DMS153 treated with DMSO at 0.1 percent for 48 hours (cell line): ENCODE measurements around the gene ZNF717.
"Not testable (repeated sequence)": the region's sequence is repeated elsewhere in the genome, so short reads cannot be mapped to it uniquely, and the experiment has no call there.

Experiments used
- DNase-seq: peaks from one replicate; lab custom pipeline; 2025; ENCODE audit not compliant: unreplicated experiment; lab: John Stamatoyannopoulos, UW

Gene ZNF717

DNA sequence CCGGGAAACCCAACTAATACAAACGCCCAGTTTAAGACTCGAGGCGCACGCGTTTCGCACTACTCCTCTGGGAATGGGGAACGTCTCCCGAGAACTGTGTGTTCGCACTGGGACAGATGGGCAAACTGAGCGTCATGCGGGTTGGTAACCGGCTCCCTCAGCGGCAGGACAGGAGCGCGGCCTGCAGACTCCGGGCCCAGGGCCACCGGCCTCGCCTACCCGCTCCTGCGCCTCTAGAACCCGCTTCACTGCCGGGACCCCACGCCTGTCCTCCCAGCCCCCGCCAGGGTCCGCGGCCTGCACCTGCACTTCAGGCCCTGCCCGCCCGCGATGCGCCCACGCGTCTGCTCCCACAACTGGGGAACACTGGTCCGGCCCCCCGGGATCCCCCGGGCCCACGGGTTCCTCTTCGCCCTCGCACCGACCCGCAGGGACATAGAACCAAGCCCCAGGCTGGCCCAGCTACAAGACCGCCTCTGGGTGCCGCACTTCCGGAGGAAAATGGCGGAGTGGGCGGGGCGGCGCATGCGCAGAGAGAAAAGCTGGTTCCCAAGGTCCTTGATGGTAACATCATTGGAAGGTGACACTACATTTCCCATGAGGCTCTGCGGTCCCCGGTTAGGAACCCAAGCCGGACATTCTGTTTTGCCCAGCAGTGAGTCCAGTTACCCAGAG lies at the start of gene ZNF717:
ZNF717 (minus strand) TSS at position 469 of the 675 bp plus-strand sequence. CDS start 2,187 bp downstream, outside the sequence.
- not testable (repeated sequence) for DNase-seq

DNA sequence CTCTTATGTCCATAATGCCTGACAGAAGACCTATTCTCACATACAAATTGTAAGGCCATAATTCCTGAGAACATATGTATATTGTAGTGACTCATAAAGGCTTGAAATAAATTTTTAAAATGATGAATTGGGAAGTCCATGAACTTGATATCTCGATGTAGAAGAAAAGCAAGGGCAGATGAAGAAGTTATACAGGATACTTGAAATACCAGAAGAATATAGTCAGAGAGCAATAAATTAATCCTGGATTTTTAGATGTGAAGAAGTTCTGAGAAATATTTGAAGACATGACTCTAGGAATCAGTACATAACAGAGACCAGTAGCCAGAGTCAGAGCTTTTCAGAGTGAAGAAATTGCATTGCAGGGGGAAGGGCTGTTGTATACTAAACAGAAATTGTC lies 45.7 kb upstream of the ZNF717 start:
- not testable (repeated sequence) for DNase-seq

DNA sequence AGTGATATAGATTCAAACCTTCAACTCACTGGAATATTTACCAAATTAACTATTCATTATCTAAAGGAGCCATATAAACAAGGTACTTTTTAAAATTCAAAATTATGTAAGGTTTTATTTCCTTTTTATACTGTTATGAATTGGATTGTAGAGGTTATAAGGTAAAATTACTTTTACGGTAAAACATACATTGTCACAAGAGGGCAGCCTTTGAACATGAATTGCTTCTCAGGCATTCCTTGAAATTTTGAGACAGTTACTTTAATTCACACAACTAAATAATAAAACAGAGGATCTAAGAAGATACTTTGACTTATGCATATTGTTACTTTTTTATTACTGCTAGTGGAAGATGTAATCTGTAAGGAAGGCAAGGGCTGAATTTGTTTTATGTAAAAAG lies 32.7 kb upstream of the ZNF717 start:
- DNase-seq, result not testable (repeated sequence)

DNA sequence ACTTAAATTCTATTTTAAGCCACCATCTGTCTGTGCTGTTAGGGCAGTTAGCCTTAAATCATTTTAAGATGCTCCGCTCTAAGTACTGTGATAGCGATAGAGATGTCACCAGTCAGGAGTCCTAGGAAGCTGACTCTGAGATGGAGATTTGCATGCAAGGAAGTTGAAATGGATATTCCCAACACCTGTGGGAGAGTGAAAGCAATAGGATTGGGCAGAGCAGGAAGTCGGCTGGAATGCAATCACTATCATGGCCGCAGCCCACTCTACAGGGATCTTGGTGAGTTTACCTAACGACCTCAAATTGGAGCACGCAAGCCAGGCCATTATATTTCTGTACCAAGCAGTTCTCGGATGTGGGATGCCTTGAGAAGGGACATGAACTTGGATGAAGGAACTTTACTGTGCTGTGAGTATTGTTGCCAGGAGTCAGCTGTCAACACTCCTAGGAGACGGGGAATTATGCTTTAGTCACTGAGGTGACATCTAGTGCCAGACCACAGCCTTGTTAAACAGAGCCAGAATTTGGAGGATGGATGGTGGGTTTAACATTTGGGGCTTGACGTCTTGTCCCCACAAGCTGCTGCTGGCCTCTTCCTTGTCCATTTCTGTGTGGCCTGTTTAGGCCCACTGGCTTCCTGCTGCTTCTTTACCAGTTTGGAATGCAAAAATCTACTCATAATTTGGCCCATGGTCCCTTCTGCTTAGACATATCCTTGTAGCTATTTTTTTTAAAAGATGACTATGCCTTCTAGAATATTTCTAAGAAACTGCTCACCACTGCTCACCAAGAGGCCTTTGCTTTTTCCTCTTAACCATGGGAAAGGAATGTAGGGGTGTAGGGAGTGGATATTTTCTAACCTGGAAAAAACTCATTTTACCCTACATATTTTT lies 31.2 kb upstream of the ZNF717 start:
- DNase-seq, result not testable (repeated sequence)

DNA sequence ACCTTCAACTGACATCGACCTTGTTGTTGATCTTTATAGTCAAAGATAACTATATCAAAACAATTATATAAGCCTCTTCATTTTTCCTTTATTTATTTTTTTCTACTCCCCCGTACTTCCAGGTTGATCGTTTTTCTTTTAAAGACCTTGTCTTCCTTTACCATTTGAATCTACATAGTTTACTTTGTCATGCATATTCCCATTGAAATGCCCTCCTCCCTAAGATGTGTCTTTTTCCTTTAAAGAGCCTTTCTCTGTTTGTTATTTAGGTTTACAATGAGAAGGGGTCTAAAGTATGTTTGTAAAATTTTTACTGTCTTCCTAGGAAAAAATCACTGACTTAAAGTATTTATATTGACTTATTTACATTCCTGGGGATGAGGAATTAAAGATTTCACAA lies 29.4 kb upstream of the ZNF717 start:
- no peak for DNase-seq

DNA sequence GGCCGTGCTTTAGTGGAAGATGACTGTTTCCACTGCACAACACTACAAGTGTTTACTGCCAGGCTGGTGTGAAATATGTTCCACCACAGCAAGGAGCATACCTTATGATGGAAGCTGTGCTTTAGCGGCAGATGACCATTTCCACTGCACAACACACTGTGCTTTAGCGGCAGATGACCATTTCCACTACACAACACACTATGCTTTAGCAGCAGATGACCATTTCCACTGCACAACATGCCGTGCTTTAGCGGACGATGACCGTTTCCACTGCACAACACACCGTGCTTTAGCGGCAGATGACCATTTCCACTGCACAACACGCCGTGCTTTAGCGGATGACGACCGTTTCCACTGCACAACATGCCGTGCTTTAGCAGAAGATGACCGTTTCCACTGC lies 2.8 kb downstream of the ZNF717 start:
- DNase-seq, result no peak

DNA sequence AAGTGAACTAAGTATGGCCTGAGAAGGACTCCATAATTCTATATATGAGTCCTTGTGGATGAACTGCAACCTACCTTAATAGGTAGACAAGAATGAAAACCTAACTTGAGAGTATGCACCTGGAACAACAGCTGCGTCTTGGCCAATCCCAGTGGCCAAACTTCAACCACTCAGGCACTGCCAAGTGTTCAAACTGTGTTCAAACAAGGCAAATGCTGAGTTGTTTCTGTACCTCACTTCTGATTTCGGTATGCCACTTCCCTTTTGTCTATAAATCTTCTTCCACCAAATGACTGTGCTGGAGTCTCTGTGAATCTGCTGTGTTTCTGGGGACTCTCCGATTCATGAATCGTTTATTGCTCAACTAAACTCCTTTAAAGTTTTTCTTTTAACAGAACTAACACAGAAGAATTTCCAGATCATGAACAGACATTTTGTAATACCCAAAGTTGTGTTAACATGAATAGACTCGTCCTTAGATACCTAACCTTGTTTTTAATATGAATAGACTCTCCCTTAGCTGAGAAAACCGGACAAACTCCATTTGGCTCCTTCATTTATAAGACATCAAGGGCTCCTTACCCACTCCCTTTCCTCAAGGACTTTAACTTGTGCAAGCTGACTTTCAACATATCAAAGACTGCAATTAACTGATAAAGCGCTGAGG lies 4.1 kb downstream of the ZNF717 start:
- DNase-seq, result no peak

DNA sequence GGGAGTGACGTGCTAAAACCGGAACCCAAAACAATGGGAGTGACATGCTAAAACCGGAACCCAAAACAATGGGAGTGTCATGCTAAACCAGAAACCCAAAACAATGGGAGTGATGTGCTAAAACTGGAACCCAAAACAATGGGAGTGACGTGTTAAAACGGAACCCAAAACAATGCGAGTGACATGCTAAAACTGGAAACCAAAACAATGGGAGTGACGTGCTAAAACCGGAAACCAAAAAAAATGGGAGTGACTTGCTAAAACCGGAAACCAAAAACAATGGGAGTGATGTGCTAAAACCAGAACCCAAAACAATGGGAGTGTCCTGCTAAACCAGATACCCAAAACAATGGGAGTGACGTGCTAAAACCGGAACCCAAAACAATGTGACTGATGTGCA lies 7.6 kb downstream of the ZNF717 start:
- not testable (repeated sequence) for DNase-seq

DNA sequence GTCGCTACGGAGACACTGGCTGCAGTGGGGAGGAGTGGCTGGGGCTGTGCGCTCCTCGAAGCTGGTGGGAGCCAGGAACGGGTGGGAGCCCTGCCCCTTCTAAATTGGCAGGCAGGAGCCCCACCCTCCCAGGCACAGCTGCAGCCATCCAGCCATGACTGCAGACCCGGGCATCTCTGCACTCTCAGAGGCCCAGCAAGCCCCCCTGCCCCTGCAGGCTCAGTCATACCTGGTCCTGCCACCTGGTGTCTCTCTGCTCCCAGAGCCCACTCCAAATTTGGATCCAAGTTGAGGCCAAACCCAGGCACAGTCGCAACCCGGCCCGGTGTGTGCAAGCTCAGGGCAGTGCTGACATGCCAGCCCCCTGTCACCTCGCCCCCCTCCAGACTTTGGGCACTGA lies 13.7 kb downstream of the ZNF717 start:
- DNase-seq, result not testable (repeated sequence)

DNA sequence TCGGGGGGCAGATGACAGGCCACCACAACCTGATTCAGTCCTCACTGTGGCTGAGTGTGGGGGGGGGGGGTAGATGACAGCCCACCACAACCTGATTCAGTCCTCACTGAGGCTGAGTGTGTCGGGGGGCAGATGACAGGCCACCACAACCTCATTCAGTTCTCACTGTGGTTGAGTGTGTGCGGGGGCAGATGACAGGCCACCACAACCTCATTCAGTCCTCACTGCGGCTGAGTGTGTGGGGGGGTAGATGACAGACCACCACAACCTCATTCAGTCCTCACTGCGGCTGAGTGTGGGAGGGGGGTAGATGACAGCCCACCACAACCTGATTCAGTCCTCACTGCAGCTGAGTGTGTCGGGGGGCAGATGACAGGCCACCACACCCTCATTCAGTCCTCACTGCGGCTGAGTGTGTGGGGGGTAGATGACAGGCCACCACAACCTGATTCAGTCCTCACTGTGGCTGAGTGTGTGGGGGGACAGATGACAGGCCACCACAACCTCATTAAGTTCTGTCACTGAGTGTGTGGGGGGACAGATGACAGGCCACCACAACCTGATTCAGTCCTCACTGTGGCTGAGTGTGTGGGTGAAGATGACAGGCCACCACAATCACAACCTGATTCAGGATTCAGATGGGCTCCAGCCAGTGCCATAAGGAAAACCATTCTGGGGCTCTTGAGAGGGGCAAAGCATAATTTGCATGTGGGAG lies 16.9 kb downstream of the ZNF717 start:
- DNase-seq, result no peak

DNA sequence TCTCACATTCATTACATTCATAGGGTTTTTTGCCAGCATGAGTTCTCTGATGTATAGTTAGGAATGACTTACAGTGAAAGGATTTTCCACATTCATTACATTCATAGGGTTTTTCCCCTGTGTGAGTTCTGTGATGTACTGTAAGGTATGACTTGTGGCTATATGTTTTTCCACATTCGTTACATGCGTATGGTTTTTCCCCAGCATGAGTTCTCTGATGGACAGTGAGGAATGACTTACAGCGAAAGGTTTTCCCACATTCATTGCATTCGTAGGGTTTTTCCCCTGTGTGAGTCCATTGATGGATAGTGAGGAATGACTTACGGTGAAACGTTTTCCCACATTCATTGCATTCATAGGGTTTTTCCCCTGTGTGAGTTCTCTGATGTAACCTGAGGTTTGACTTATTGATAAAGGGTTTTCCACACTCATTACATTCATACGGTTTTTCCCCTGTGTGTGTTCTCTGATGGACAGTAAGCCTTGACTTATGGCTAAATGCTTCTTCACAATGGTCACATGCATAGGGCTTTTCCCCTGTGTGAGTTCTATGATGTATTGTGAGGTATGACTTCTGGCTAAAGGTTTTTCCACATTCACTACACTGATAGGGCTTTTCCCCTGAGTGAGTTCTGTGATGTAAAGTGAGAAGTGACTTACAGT lies 47.4 kb downstream of the ZNF717 start:
- DNase-seq, result no peak

DNA sequence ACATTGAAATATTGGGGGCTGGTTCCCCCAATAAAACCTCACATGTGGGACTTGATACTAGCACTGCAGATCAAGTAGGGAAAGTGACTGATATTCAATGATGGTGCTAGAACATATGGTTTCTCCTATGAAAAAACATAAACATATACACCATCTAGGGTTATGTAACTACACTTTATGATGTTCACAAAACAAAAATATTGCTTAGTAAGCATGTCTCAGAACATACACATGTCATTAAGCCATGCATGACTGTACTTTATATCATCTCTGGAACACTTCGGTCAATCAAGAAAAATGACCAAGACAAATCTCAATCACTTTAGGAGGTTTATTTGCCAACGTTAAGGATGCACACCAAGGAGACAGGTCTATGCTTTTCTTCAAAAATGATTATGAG lies 57.4 kb downstream of the ZNF717 start:
- DNase-seq, result no peak

DNA sequence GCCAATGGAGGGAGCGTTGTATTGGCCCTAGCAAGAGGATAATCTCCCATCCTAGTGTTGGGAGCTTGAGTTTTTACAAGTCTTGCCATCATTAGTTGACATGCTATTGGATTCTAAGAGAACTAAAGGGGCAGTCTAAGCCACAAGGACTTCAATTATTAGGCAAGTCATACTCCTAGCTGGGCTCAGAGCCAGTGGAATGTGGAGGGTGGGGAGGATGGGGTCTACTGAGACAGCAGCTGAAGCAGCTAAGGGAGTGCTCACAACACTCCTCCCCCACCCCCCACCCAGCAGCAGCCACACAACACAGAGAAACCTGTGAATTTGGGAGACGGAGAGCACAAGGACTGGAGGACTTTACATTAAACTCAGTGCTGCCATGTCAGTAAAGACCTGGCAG lies 93.3 kb downstream of the ZNF717 start:
- DNase-seq, result no peak

DNA sequence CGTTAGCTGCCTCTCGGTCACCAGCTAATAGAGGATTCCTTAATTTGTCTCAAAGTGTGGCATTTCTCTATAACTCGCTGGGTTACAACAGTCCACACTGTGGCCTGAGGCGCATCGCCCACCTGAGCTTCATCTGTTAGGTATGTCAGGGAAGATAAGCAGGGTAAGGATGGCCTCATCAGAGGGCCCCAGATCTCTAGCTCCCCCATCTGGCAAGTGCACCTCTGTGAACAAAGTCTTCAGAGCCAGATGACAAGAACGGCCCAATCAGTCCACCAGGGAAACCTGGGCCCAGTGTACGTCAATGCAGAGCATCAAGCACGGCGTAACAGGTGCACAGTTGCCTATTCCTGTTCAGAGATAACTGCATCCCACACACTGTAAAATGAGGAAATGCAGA lies 98.0 kb downstream of the ZNF717 start:
- DNase-seq, result no peak
